GM19372 (cell line): ENCODE data around the gene LRP2.

ENCODE experiments used
- ATAC-seq: cut with Tn5 transposase; IDR thresholded peaks from one replicate; pipeline ENCODE4 v1.9.1; 2021; ENCODE audit warnings: mild to moderate bottlenecking, low read depth, moderate library complexity; ENCODE audit not compliant: unreplicated experiment

The LRP2 gene

DNA sequence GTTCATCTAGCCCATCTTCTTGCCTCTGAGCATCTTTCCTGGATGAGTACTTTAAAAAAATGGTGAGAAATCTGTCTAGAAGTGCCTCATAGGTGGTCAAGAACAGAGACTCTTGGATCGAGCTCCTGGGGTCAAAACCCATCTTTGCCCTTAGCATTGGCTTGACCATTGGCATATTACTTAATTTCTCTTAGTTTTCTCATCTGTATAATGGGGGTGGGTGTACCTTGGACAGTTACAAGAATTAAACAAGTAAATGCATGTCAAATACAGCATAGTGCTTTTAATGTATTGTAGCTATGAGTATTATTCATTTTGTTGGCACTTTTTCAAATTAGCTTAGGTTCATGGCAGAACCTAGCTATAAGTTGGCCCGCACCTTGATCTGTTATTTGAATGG, 256.2 kb downstream of the LRP2 start:
- no peak for ATAC-seq

DNA sequence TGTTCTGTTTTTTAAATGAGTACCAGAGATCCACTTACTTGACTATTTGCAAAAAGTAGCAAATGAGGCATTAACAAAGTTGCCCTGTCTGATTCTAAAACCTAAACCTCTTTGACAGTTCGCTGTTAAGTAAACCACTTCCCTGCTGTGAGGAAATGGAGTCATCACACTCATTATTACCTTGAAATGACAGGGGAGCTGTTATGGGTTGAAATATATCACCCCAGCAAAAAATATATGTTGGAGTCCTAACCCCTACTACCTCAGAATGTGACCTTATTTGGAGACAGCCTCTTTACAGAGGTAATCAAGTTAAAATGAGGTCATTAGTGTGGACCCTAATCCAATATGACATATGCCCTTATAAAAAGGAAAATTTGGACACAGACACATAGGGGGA, 256.9 kb downstream of the LRP2 start:
- ATAC-seq, result no peak

DNA sequence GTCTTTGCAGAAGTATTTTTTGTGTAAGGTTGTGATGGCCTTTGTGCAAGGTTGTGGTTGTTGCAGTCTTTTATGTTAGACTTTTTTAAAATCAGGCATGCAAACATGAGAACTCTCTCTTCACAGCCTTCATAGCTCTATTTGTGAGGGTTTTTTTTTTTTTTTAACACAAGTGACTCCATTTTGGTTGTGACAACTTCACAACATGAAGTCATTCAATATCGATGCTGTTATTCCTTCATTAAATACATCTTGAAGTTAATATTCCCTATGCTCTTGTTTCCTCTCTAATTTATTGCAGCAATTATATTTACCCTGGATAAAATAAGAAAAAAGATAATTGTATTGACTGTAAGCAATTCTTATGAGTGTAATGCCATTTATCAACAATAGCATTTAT, 257.5 kb downstream of the LRP2 start:
- no peak for ATAC-seq

- ATAC-seq, result no peak
These were observed 266.7 kb downstream of the LRP2 start for GRCh38 chr2:169095621-169096105.

DNA sequence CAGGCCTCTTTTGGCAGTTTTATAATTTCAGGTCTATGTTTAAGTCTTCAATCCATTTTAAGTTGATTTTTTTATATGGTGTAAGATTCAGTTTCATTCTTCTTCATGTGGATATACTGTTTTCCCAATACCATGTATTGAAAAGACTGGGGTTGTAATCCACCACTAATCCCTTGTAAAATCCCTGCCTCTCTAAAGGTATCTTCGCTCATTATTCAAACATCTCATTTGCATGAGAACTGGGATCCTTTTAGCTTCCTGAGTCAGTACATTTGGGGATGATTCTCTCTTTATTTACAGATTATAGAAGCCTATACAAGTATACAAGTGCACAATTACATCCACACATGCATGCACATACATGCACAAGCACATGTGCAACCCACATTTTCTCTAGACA, 267.7 kb downstream of the LRP2 start:
- no peak for ATAC-seq

GRCh38 chr2:169093535-169093934, 268.8 kb downstream of the LRP2 start:
- no peak for ATAC-seq

DNA sequence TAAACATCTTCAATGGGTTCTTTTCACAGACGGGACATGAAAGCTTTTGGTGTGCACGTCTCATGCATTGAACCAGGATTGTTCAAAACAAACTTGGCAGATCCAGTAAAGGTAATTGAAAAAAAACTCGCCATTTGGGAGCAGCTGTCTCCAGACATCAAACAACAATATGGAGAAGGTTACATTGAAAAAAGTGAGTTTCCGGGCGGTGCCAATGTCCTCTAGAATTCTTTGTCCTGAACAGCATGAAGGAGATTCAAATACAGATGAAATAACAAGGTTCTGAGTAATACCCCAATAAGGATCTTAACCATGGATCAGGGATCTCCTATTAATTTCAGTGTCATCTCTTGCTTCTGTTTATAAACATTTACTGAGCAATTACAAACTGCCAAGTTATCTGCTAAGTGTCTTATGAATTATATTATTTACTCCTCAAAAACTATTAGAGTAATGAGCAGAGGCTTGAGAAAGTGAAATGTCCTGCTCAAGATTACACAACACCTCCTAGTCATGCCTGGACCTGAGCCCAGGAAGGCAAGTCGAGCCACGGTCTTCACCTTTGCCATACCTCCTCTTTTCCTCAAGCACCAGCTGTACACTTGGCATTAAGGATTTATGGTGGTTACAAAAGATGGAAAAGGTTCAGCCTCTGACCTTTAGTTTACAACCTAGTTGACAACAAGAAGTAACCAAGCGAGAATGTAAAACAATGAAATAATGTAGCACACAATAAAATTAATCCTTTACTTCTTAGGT, 270.4 kb downstream of the LRP2 start:
- ATAC-seq, result no peak

DNA sequence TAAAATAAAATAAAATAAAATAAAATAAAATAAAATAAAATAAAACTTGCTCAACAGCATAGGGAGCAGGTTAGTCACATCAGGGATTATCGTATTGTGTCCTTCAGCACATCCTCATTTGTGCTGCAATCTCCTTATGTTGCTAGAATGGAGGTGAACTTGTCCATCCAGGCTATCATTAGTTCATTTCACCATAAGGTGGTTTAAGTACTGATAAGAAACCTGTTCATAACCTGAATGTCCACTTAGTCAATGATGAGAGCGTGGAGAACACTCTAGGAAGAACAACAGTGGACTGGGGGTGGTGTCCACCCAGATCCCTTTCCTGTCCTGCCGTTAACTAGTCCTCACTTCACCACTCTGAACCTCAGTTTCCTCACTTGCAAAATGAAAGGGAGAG, 271.1 kb downstream of the LRP2 start:
- ATAC-seq, result no peak

DNA sequence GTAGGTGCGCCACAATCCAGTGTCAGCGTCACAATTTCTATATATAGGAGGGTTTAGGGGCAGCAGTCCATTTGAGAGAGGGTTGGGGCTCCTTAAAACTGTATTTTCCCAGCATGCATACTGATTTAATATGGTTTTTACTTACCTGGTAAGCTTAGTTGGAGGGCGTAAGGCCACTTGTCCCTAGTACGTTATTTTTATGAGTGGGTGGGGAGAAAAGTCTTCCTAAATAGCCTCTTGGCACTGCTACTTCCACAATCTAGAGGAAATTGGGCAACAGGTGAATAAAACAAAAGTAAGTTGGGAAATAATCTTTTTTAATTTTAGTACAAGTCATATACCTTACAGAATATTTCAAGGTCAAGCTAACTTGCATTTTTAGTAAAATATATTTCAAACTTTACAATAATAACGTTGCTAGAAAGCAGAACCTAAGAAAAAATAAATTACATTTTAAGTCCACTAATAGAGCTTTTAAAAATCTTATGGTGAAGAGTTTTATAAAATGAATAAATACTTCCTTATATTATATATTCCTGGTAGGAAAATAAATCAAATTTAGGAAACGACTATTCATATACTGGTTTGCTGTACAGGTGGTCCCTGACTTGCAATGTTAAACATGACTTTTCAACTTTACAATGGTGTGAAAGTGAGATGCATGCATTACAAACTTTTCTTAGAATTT, 272.1 kb downstream of the LRP2 start:
- no peak for ATAC-seq

- ATAC-seq, result no peak
These were observed 273.2 kb downstream of the LRP2 start for GRCh38 chr2:169089182-169089581.

- no peak for ATAC-seq
These were observed 274.5 kb downstream of the LRP2 start for GRCh38 chr2:169087757-169088379.

DNA sequence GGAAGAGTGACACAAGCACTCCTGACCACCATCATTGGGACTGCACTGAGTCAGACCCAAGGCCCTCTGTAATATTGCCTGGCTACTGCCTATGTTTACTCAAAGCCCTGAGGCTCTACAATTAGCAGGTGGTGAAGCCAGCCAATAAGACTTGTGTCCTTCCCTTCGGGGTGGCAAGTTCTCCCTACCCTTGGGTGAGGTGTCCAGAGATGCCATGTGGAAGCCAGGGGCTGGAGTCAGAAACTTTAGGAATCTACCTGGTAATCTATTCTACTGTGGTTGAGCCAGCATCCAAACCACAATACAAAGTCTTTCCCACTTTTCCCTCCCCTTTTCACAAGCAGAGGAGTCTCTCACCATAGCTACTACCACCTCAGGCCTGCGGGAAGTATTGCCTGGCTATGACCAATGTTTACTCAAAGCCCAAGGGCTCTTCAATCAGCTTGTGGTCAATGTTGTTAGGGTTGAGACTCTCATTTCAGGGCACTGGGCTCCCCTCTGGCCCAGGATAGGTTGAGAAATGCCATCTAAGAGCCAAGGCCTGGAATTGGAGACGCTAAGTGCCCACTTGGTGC, 275.4 kb downstream of the LRP2 start:
- no peak for ATAC-seq

DNA sequence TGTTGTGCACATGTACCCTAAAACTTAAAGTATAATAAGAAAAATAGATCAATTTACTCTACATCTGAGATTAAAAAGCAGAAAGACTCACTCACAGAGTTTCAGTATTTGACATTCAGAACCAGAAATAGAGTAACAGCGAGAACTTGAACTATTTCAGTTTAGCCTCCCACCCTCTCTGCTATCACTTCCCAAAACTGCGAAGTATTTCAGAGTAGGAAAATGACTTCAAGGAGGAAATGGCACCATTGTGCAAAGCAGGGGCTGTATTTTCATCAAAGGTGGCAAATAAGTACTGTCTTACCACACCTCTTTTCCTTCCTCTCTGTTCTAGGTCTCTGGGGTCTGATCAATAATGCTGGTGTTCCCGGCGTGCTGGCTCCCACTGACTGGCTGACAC, 279.3 kb downstream of the LRP2 start:
- peak; percentile 51 for ATAC-seq

DNA sequence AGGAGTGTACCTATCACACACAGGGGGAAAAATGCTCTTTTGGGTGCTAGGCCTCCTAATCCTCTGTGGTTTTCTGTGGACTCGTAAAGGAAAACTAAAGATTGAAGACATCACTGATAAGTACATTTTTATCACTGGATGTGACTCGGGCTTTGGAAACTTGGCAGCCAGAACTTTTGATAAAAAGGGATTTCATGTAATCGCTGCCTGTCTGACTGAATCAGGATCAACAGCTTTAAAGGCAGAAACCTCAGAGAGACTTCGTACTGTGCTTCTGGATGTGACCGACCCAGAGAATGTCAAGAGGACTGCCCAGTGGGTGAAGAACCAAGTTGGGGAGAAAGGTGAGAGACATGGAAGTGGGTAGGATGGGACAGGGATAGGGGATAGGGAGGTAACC, 280.8 kb downstream of the LRP2 start:
- ATAC-seq, result no peak

DNA sequence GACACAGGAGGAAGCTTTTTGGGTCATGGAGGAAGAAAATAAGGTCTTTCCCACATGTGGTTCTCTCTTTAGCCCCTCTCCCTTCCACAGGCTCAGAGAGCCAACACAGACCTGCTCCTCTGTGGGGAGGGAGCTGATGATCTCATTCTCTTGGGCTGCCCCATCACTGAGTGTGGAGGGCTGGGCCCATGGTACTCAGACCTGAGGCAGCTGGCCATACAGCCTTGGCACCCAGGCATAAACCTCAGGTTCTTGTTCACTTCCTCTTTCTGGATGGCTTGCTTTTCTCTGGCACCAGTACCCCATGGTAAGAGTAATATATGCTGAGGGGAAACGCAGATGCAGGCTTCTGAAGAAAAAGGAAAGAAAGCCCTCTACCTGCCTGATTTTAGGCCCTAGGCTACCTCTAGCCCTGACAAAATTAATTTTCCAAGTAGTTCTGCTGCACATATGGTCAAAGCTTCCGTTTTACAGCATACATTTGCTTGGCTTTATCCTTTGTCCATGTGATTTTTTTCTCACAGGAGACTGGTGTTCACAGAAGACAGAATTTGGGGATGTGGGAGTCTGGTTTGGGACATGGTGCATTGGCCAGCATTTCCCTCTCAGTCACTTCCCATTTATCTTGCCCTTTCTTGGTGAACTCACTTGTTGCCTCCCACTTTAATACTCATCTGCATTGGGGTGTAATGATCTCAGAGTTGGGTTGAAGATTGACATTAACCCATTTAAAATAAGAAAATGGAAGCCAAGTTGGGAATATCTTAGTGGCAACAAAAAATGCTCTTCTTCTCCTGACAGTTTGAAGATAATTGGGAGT, 281.9 kb downstream of the LRP2 start:
- ATAC-seq, result peak; percentile 57

DNA sequence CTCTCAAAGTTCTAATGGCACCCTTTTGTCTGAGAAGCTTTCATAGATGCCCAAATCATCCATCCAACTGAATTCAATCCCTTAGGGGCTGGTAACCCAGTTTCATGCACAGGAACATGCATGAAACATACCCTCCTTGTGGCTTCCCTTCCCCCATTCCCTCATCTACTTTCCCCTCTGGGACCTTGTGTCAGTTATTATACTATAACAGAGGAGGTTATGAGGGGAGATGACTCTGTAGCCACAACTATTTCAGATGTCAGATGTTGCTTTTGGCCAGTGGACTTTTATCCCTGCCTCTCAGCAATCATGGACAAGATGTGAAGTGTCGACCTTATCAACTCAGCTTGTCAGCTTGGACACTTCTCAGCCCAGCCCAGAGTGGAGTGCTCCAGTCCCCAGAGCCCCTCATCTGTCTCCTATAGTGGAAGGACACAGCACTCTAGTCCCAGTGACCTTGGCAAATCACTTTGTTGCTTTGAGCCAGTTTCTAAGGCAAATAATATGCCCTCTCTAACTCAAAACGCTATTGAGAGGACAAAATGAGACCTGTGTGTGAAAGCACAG, 284.6 kb downstream of the LRP2 start:
- no peak for ATAC-seq
